Activated CD4-positive, alpha-beta T cell treated with anti-CD3 and anti-CD28 coated beads, Interleukin-2, amount 50 U/mL, for 48 hours (primary cell): ENCODE results near the gene OR4M1.
"Not testable (repeated sequence)": the region's sequence is repeated elsewhere in the genome, so short reads cannot be mapped to it uniquely, and the experiment has no call there.

Experiments
- DNase-seq, 2 experiments: peaks; one replicate each; pipeline ENCODE4 v3.0.0-alpha.2; 2020

The OR4M1 gene

DNA sequence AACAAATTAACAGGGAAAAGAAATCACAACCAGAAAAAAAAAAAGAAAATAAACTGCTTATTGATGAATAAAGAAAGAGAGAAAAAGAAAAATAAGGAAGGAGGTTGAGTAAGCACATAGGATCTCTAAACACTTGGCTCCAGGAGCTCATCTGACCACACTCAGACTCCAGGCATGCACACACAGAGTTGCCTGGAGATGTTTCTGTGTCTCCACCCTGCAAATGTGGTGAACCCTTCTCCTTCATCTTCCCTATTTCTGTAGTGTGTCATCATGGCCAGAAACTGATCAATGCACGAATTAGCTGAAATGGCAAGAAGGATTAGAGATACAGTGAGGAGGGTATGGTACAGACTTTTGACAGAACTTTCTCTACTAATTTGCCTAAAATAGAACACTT is 50.5 kb downstream of the OR4M1 start:
- no peak for DNase-seq

- not testable (repeated sequence) for DNase-seq
These were observed 54.4 kb downstream of the OR4M1 start for GRCh38 chr14:19827626-19828244.

GRCh38 chr14:19828314-19828713 is 55.0 kb downstream of the OR4M1 start:
- no peak for DNase-seq
